ENCODE results near the gene ZDHHC17.

Gene ZDHHC17

GRCh38 chr12:76901628-76902380 is 137.9 kb downstream of the ZDHHC17 start:
- in situ Hi-C loops (cut with MboI; ENCODE audit: low sequenced_read_pairs, unreplicated experiment): no loop called here
- no peak for DNase-seq (ENCODE audit: low spot score)
- no peak for TF ChIP-seq CTCF (IDR thresholded peaks at IDR 0.05; ENCODE audit: borderline replicate concordance, control extremely low read depth, extremely low read depth, insufficient read depth, missing control alignments)
